ENCODE measurements around the gene DPH3. TPM values are rescaled to one million over a fixed set of nuclear protein-coding genes. Genes with fewer than 3 reads are reported as not detected.

DPH3 gene
- total and polyA plus RNA-seq, 9 of the 15 experiments (the other 6 are each of a cell fraction or from before 2014, with no cell fraction given) = 15.9 to 131 (median 38.7) TPM

DNA sequence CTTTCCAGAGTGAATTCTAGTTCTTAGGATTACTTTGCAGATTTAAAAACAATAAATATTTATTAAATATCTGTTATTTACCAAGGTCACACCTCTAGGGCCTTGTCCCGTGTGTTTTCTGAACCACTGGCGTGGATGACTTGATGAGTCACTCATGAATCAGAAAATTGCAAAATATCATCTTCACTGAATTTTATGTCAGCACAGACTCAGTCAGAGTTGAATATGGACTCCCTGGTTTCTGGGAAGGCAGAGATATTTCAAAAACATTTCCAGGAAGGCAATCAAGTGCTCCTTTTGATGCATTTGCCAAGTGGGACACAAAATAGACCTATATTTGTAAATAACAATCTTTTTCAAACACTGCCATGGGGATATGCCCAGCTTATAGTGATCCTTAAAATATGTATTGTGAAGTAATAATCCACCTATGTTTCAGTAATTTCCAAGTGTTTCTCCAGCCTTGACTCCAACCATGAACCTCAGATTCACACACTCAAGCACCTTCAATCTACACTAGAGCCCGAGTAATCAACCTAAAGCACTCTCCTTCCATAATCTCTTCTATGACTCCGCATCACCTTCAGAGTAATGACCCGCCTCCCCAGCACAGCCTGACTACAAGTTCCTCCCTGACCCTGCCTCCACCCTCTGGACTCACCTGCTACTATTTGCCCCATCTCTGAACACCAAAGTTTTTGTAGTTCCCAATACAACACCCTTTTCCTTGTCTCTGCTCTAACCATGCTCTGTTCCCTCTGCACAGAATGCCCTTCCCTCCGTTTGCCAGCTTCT, 24.3 kb downstream of the DPH3 start:
- ChIA-PET CTCF (ENCODE audit: low intra/inter-chr PET ratio) (interaction anchor here (0.8 to 0.9 kb wide), 2 partner anchors 51 to 265 kb away, joined by 3 read pairs; no protein-coding TSS in a partner anchor), POLR2A (interaction anchor here (0.6 to 1.8 kb wide), 3 partner anchors 12 to 1592 kb away, joined by 3 to 5 read pairs (median 3); no protein-coding TSS in a partner anchor)
- WGBS (ENCODE audit: insufficient coverage, low coverage, missing lambda C conversion rate) = 6% methylated on average over 6 of the region's 6 CpGs
- H3K27ac ChIP-seq (ENCODE audit: extremely low read depth, low read depth, low read length) = no peak overlapping the region
- no peaks in the 10 kb centered on the region for H3K79me2 ChIP-seq (ENCODE audit: control insufficient read depth, insufficient read depth, low read length)
- no peak for DNase-seq (ENCODE audit: extremely low read depth in 1 of 4, low spot score in 3 of 4)
- no peaks in the 10 kb centered on the region; a peak in 2 of 5 replicates for H3K4me1 ChIP-seq (replicated peaks in 1 of 2; ENCODE audit: control insufficient read depth in 2 of 2, insufficient read depth in 2 of 2, low read length in 2 of 2)
- H3K9me1 ChIP-seq (ENCODE audit: control insufficient read depth, insufficient read depth, low read length) = no peaks in the 10 kb centered on the region
- in situ Hi-C loops (cut with MboI) (loop anchor here (10.0 kb wide), 2 partner anchors 196 to 616 kb away; no protein-coding TSS in a partner anchor), intact Hi-C loops (cut with micrococcal nuclease) (no loop called here)
- no peaks in the 10 kb centered on the region for H4K20me1 ChIP-seq (replicated peaks; ENCODE audit: control insufficient read depth, insufficient read depth, low read length)
- H3K4me3 ChIP-seq = no peak overlapping the region
- no peaks in the 10 kb centered on the region for H3K36me3 ChIP-seq (ENCODE audit: control insufficient read depth, insufficient read depth, low read length)
- peak; percentile 22; the same call in 1 of the 3 replicates for ATAC-seq
- H3K9ac ChIP-seq (ENCODE audit: insufficient read depth in 1 of 2, low read depth in 2 of 2, low read length in 2 of 2) = no peak overlapping the region
- no peak overlapping the region for H2AFZ ChIP-seq (ENCODE audit: low read depth, low read length)
- no peak overlapping the region for H3K4me2 ChIP-seq (ENCODE audit: insufficient read depth, low read length)
- peak; percentile 37 for FAIRE-seq
- H3K9me3 ChIP-seq (replicated peaks; ENCODE audit: control insufficient read depth, insufficient read depth, low read depth, low read length) = no peaks in the 10 kb centered on the region
- peaks cover 15 to 50% of the 10 kb centered on the region in 2 experiments for H3K27me3 ChIP-seq (ENCODE audit: control insufficient read depth in 2 of 2, insufficient read depth in 2 of 2, low read length in 2 of 2)
- BruUV-seq (replicated peaks) = no TSS peak
- TF ChIP-seq, protein P1, sequence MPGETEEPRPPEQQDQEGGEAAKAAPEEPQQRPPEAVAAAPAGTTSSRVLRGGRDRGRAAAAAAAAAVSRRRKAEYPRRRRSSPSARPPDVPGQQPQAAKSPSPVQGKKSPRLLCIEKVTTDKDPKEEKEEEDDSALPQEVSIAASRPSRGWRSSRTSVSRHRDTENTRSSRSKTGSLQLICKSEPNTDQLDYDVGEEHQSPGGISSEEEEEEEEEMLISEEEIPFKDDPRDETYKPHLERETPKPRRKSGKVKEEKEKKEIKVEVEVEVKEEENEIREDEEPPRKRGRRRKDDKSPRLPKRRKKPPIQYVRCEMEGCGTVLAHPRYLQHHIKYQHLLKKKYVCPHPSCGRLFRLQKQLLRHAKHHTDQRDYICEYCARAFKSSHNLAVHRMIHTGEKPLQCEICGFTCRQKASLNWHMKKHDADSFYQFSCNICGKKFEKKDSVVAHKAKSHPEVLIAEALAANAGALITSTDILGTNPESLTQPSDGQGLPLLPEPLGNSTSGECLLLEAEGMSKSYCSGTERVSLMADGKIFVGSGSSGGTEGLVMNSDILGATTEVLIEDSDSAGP (CRISPR knock-in tag; IDR thresholded peaks at IDR 0.05) = no peak
- no peak for TF ChIP-seq ZNF3 (CRISPR knock-in tag; IDR thresholded peaks at IDR 0.05)
- peak; percentile 95 for TF ChIP-seq FOSL1 (tag; conservative IDR thresholded peaks at IDR 0.05)
- no peak for TF ChIP-seq CEBPG (CRISPR knock-in tag; IDR thresholded peaks at IDR 0.05)
- TF ChIP-seq CEBPG (tag; conservative IDR thresholded peaks at IDR 0.05 in 1 of 2, IDR thresholded peaks at IDR 0.05 in 1 of 2) = peak; percentile 60 to 62; a peak in 3 of 4 replicates
- no peak for TF ChIP-seq GATA2 (CRISPR knock-in tag; IDR thresholded peaks at IDR 0.05)
- TF ChIP-seq, protein P2, sequence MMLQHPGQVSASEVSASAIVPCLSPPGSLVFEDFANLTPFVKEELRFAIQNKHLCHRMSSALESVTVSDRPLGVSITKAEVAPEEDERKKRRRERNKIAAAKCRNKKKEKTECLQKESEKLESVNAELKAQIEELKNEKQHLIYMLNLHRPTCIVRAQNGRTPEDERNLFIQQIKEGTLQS (IDR thresholded peaks at IDR 0.05) = peak; percentile 67
- TF ChIP-seq, protein P2 (CRISPR knock-in tag; conservative IDR thresholded peaks at IDR 0.05) = no peak
- no peak for TF ChIP-seq SAFB2 (IDR thresholded peaks at IDR 0.05; ENCODE audit: borderline replicate concordance, low read depth, low read length, severe bottlenecking)
- TF ChIP-seq, protein P3, sequence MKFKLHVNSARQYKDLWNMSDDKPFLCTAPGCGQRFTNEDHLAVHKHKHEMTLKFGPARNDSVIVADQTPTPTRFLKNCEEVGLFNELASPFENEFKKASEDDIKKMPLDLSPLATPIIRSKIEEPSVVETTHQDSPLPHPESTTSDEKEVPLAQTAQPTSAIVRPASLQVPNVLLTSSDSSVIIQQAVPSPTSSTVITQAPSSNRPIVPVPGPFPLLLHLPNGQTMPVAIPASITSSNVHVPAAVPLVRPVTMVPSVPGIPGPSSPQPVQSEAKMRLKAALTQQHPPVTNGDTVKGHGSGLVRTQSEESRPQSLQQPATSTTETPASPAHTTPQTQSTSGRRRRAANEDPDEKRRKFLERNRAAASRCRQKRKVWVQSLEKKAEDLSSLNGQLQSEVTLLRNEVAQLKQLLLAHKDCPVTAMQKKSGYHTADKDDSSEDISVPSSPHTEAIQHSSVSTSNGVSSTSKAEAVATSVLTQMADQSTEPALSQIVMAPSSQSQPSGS (CRISPR knock-in tag; IDR thresholded peaks at IDR 0.05) = no peak
- TF ChIP-seq NFRKB (IDR thresholded peaks at IDR 0.05; ENCODE audit: low read depth) = no peak
- no peak for TF ChIP-seq ZNF224 (CRISPR knock-in tag; IDR thresholded peaks at IDR 0.05)
- TF ChIP-seq NCOA4 (IDR thresholded peaks at IDR 0.05; ENCODE audit: partially characterized antibody) = no peak
- peak; percentile 50 for TF ChIP-seq CEBPB (tag; IDR thresholded peaks at IDR 0.05)

All from K562 (cell line).